ENCODE results near the gene NAV2.
"Not testable (repeated sequence)": the region's sequence is repeated elsewhere in the genome, so short reads cannot be mapped to it uniquely, and the experiment has no call there.

Gene NAV2

GRCh38 chr11:20058749-20059458 is 346.3 kb downstream of the NAV2 start:
- DNase-seq (ENCODE audit: low spot score): no peak

GRCh38 chr11:20059587-20060021 is 347.0 kb downstream of the NAV2 start:
- DNase-seq (ENCODE audit: low spot score): no peak

DNA sequence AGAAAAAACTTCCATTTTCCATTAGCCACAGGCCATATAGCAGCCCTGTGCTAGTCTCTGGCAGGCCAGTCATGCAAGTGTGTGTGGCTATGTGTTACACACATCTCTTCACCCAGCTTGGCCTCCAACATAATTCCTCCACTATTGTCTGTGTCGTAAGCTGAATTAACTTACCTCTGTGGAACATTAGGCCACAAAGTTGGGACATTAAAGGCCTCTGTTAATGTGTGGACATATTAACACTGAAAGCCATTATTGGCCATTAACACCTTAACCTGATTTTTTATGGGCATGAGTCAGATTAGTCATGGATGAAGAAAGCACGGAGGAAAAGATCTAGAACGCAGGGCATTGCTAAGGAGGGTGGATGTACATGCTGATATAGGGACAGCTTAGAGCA is 347.5 kb downstream of the NAV2 start:
- no peak for DNase-seq (ENCODE audit: low spot score)

GRCh38 chr11:20060647-20061205 is 348.1 kb downstream of the NAV2 start:
- no peak for DNase-seq (ENCODE audit: low spot score)

DNA sequence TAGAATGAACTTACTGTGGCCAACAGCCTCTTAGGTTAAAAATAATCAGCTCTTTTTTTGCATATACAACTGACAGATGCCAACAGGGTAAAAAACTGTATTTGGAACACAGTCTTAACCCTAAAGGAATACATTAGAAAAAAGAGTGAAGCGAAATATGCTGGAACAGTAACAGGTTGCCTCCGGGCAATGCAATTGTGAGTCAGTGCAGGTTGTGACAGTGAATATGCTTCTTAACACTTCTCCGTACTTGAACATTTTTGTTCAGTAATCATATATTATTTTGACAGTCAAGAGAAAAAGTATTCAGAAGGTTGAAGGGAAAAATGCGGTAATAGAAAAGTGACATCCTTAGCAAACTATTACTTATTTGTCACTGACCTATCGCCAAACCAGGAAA is 349.1 kb downstream of the NAV2 start:
- DNase-seq (ENCODE audit: low spot score): no peak

GRCh38 chr11:20064961-20065405 is 352.3 kb downstream of the NAV2 start:
- DNase-seq (ENCODE audit: low spot score): no peak

DNA sequence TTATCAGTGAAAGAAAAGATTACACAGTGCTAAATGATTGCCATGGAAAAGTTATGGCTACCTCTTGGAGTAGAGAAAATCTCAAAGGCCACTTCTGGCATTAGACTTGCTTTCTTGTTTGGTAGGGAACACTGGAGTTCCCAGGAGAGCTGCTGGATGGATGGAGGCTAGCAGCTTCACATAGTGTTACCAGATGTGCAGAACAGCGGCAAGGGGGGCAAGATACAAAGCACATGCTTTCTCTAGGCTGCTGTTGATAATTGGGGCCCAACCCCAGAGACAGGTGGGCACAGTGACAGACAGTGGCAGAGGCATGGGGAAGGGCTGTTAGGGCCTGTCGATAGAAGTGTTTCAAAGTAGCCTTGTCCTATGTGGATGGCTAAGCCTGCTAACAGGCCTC is 352.8 kb downstream of the NAV2 start:
- DNase-seq (ENCODE audit: low spot score): no peak

DNA sequence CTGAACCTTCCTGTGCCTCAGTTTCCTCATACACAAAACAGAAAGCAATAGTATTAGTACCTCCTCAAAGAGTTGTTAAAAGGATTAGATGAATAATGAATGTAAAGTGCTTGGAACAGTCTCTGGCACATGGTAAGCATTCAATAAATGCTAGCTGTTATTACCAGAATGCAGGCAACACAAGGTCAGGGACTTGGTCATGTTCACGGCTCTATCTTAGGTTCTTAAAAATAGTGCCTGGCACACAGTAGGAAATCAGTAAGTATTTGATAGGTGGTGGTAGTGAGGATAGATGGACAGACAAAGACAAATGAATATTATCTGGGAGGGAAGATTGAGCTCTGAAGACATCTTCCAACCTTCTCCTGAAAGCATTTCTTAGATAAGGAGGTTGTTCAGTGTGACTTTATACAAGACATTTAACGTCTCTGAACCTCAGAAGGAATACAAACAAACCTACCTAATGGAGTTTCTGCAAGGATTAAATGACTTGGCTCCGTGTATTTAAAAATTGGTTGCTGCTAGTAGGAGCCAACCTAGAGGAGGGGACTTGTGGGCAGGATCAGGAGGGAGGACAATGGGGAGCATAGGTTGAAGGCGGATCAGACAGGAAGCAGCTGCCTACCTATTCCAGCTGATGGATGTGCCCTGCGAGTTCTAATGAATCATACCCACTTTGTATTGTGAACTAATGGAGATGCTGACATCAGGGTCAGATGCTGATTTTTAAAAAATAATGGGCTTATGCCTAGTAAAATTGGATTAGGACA is 353.6 kb downstream of the NAV2 start:
- DNase-seq (ENCODE audit: low spot score): no peak

DNA sequence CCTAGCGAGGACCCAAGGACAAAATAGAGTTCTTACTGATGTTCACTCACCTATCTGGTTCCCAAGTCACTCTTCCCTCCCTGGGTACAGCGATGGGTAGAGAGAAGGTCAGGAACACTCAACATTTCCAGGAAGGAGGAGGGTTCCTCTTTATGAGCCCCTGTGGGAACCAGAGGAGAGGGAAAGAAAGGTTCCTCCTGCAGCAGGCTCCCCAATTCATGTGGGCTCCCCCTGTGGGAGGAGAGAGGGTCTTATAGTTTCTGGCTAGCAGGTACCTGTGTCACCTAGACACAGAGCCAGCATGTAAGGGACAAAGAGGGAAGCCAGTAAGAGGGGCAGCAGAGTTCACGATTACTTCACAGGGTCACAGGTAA is 354.1 kb downstream of the NAV2 start:
- DNase-seq (ENCODE audit: low spot score): no peak

GRCh38 chr11:20067665-20068064 is 355.0 kb downstream of the NAV2 start:
- DNase-seq (ENCODE audit: low spot score): no peak

- DNase-seq (ENCODE audit: low spot score): no peak
These were observed 356.1 kb downstream of the NAV2 start for GRCh38 chr11:20068691-20069090.

- DNase-seq (ENCODE audit: low spot score): no peak
These were observed 357.8 kb downstream of the NAV2 start for GRCh38 chr11:20070459-20070858.

DNA sequence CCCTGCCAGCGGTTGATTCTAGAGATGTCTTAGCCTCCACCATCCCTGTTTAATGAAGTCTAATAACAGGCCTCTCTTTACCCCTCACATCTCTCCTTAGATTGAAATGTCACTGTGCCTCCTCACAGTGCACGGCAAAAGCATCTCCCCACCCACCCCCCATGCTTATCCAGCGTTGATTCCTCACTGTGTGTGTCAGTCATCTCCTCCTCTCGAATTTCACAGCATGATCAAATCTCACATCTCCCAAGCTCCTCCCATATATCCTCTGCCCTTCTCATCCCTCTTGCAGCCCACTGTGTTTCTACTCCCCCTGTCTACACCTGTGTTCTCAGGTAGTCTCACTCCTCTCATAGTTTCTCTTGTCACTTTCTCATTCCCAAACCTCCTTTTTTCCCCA is 363.0 kb downstream of the NAV2 start:
- no peak for DNase-seq (ENCODE audit: low spot score)

GRCh38 chr11:20078846-20079245 is 366.2 kb downstream of the NAV2 start:
- DNase-seq (ENCODE audit: low spot score): no peak

DNA sequence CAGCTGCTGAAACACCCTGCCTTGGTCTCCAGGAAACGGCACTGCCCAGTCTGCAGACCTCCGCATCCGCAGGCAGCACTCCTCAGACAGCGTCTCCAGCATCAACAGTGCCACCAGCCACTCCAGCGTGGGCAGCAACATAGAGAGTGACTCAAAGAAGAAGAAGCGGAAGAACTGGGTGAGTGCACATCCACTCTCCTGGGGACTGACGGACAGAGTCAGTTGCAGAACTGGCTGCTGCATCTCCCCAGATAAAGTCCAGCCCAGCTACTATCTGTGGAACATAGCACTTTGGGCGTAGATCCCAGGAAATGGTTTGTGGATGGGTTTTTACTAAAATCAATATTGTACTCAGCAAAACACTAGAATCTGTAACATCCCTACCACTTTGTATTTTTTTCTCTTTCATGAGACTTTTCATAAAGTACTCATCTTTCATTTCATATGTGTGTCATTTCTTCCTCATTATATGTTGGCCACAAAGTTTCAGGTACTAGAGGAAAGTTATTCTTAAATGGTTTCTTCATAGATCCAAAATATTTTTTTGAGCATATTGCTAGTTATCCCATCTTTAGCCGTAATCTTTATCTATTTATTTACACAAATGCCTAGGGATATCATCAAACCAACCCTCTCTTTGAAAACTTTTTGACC is 367.5 kb downstream of the NAV2 start:
- no peak for DNase-seq (ENCODE audit: low spot score)

GRCh38 chr11:20081336-20081735 is 368.7 kb downstream of the NAV2 start:
- no peak for DNase-seq (ENCODE audit: low spot score)

GRCh38 chr11:20083877-20084276 is 371.2 kb downstream of the NAV2 start:
- DNase-seq (ENCODE audit: low spot score): not testable (repeated sequence)

GRCh38 chr11:20084921-20085814 is 372.5 kb downstream of the NAV2 start:
- no peak for DNase-seq (ENCODE audit: low spot score)

DNA sequence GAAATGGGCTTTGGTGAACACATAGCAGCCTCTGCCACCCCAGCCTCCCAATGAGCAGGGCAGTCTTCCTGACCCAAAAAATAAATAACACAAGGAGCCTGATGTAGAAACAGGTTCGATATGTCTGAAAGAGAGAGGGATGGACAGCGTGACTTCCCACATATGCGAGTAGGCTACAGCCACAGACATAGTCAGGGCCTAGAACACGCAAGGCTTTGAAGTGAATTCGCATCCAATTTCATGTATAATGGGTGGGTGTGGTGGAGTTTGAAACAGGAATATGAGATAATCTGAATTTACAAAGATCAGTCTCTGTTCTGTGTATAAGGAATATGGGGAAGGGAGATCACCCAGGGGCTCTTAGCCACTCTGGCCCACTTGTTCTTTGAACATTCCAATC is 373.3 kb downstream of the NAV2 start:
- no peak for DNase-seq (ENCODE audit: low spot score)

DNA sequence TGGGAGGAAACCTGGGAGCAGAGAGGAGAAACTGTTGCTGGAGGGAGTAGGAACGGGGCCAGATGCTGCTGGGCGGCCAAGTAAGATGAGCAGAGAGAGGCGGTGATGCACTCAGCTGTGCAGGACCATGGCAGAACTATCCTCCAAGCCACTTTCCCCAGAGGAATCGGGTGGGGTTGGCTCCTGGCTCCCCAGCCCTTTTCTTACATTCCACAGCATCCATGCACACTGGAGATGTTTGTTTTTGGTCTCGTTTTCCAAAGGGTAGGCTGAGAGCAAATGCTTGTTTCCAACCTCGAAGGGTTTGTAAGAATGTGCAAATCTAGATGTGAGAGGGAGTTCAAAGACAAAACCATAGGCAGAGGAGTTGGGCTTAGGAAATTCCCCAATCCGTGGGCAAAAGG is 374.5 kb downstream of the NAV2 start:
- DNase-seq (ENCODE audit: low spot score): no peak

GRCh38 chr11:20088397-20089225 is 376.0 kb downstream of the NAV2 start:
- DNase-seq (ENCODE audit: low spot score): no peak

Measured in cerebellar cortex (tissue), 1 donor.